IMR-90 (cell line): ENCODE results near the gene TFEB.

ENCODE experiments used
- BHLHE40 ChIP-seq: fragments of 150-350 bp; IDR thresholded peaks from 2 replicates; pipeline ENCODE4 v1.6.1; 2016; ENCODE audit warnings: mild to moderate bottlenecking, low read depth, low read length
- CEBPB ChIP-seq: IDR thresholded peaks from 2 replicates; pipeline ENCODE4 v1.6.1; 2012; ENCODE audit warnings: low read depth, low read length, improper control_type of control experiment
- CHD1 ChIP-seq: IDR thresholded peaks from 2 replicates; pipeline ENCODE4 v1.6.1; 2012; ENCODE audit warnings: low read depth, low read length, improper control_type of control experiment
- ELK1 ChIP-seq: fragments of 150-350 bp; IDR thresholded peaks from 2 replicates; pipeline ENCODE4 v1.6.1; 2016; ENCODE audit warnings: low read depth, mild to moderate bottlenecking, low read length, moderate library complexity, borderline replicate concordance
- FOS ChIP-seq: fragments of 150-350 bp; IDR thresholded peaks from 2 replicates; pipeline ENCODE4 v1.6.1; 2016; ENCODE audit warnings: low read depth, low read length
- MAFK ChIP-seq: IDR thresholded peaks from 2 replicates; pipeline ENCODE4 v1.6.1; 2012; ENCODE audit warnings: low read depth, low read length, improper control_type of control experiment
- MAZ ChIP-seq: IDR thresholded peaks from 2 replicates; pipeline ENCODE4 v1.6.1; 2012; ENCODE audit warnings: low read depth, mild to moderate bottlenecking, low read length, improper control_type of control experiment, moderate library complexity, borderline replicate concordance
- MXI1 ChIP-seq: IDR thresholded peaks from 2 replicates; pipeline ENCODE4 v1.6.1; 2012; ENCODE audit warnings: low read depth, mild to moderate bottlenecking, low read length, moderate library complexity, borderline replicate concordance
- NFE2L2 ChIP-seq: fragments of 150-350 bp; IDR thresholded peaks from 2 replicates; pipeline ENCODE4 v1.6.1; 2016; ENCODE audit warnings: low read depth, mild to moderate bottlenecking, low read length
- POLR2A ChIP-seq: IDR thresholded peaks from 2 replicates; pipeline ENCODE4 v1.6.1; 2012; ENCODE audit warnings: mild to moderate bottlenecking, low read depth, low read length
- RAD21 ChIP-seq: IDR thresholded peaks from 2 replicates; pipeline ENCODE4 v1.6.1; 2012; ENCODE audit warnings: low read length, improper control_type of control experiment
- RFX5 ChIP-seq: IDR thresholded peaks from 2 replicates; pipeline ENCODE4 v1.8.0; 2012; ENCODE audit warnings: low read depth, mild to moderate bottlenecking, low read length, moderate library complexity
- SMC3 ChIP-seq: fragments of 150-350 bp; IDR thresholded peaks from 2 replicates; pipeline ENCODE4 v1.6.1; 2016; ENCODE audit warnings: low read depth, mild to moderate bottlenecking, antibody characterized with exemption, low read length, moderate library complexity
- TF ChIP-seq, protein P1 (sequence below): conservative IDR thresholded peaks from 2 replicates; pipeline ENCODE4 v1.5.1; 2012; ENCODE audit warnings: mild to moderate bottlenecking, low read depth, low read length, improper control_type of control experiment

- TF ChIP-seq CEBPB = no peak
- TF ChIP-seq, protein P1, sequence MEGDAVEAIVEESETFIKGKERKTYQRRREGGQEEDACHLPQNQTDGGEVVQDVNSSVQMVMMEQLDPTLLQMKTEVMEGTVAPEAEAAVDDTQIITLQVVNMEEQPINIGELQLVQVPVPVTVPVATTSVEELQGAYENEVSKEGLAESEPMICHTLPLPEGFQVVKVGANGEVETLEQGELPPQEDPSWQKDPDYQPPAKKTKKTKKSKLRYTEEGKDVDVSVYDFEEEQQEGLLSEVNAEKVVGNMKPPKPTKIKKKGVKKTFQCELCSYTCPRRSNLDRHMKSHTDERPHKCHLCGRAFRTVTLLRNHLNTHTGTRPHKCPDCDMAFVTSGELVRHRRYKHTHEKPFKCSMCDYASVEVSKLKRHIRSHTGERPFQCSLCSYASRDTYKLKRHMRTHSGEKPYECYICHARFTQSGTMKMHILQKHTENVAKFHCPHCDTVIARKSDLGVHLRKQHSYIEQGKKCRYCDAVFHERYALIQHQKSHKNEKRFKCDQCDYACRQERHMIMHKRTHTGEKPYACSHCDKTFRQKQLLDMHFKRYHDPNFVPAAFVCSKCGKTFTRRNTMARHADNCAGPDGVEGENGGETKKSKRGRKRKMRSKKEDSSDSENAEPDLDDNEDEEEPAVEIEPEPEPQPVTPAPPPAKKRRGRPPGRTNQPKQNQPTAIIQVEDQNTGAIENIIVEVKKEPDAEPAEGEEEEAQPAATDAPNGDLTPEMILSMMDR = peak; percentile 64
- TF ChIP-seq MAFK = no peak
- peak; percentile 0; the same call in 1 of the 2 replicates for TF ChIP-seq MAZ
- TF ChIP-seq ELK1 = no peak
- peak; percentile 59 for TF ChIP-seq FOS
- no peak for TF ChIP-seq MXI1
- peak; percentile 57 for TF ChIP-seq RAD21
- no peak for TF ChIP-seq POLR2A
- no peak for TF ChIP-seq BHLHE40
- peak; percentile 63 for TF ChIP-seq SMC3
- no peak for TF ChIP-seq NFE2L2
- no peak for TF ChIP-seq CHD1
- no peak for TF ChIP-seq RFX5
These were observed 29.2 kb downstream of the TFEB start for GRCh38 chr6:41705996-41706835.
